HFF-Myc (cell line): ENCODE data around the gene NBEA.

Experiments
- DNase-seq: peaks from one replicate; pipeline ENCODE4 v3.0.0-alpha.2; 2011; ENCODE audit warnings: low read depth; ENCODE audit errors: extremely low read depth
- H3K4me3 ChIP-seq: replicated peaks from 2 replicates; pipeline ENCODE4 v1.5.1; 2011; ENCODE audit warnings: low read depth, mild to moderate bottlenecking, control low read depth, low read length
- CTCF ChIP-seq: IDR thresholded peaks from 2 replicates; pipeline ENCODE4 v1.5.1; 2012; ENCODE audit warnings: mild to moderate bottlenecking, low read depth, low read length, control low read depth; ENCODE audit errors: missing control alignments

NBEA gene

GRCh38 chr13:35162420-35162819 lies 220.3 kb downstream of the NBEA start:
- DNase-seq, result no peak
- no peak for TF ChIP-seq CTCF
- no peak overlapping the region for H3K4me3 ChIP-seq

DNA sequence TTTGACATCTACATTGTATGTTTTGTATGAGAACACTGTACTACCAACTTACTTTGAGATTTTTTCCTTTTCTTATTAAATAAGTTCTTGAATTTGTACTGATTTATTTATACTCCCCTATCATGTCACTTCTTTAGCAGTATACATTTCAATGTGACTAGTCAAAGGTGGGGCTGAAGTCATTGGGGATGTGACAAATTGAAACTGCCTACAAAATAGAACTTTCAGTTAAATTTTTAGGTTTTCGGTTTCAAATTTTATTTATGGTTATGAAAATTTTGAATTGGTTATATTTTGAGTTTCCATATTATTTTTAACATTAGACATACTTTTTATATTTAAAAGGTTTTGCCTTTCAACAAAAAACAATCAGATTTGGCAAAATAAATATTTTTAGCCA lies 221.6 kb downstream of the NBEA start:
- H3K4me3 ChIP-seq, result no peak overlapping the region
- TF ChIP-seq CTCF, result no peak
- no peak for DNase-seq

GRCh38 chr13:35164324-35164932 lies 222.4 kb downstream of the NBEA start:
- no peak for DNase-seq
- peak; percentile 29 for TF ChIP-seq CTCF
- no peak overlapping the region for H3K4me3 ChIP-seq

DNA sequence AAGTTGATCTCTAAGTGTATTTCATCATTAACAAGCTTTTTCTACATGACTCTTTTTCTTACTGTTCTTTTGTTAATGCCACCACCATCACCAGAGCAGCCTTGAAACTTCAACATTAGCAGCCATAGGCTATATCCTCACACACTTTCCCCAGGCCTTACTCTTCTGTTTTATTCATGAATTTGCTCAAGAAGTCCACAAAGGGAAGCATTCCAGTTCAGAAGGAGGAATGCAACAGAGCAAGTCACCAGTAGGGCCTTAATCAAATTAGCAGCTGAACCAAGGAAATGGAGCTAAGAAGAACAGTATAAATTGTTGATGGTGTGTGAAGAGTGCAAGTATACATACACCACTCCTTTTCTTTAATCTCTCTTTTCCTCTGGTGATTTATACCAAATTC lies 223.1 kb downstream of the NBEA start:
- DNase-seq, result no peak
- no peak for TF ChIP-seq CTCF
- H3K4me3 ChIP-seq, result no peak overlapping the region

- TF ChIP-seq CTCF, result no peak
- DNase-seq, result no peak
- no peak overlapping the region for H3K4me3 ChIP-seq
Measured at GRCh38 chr13:35179494-35179893, 237.4 kb downstream of the NBEA start.

GRCh38 chr13:35179920-35180663 lies 238.0 kb downstream of the NBEA start:
- TF ChIP-seq CTCF, result no peak
- no peak overlapping the region for H3K4me3 ChIP-seq
- no peak for DNase-seq
